SKM-1 treated with dmso at 0.1 percent for 144 hours (cell line): ENCODE data around the gene TMEM220.
A peak's percentile ranks its signal among the peaks of the same experiment; 100 is the strongest.
"Not testable (repeated sequence)": the region's sequence is repeated elsewhere in the genome, so short reads cannot be mapped to it uniquely, and the experiment has no call there.

Experiments
- DNase-seq: peaks from one replicate; lab custom pipeline; 2025; ENCODE audit not compliant: unreplicated experiment; lab: John Stamatoyannopoulos, UW

TMEM220 gene

DNA sequence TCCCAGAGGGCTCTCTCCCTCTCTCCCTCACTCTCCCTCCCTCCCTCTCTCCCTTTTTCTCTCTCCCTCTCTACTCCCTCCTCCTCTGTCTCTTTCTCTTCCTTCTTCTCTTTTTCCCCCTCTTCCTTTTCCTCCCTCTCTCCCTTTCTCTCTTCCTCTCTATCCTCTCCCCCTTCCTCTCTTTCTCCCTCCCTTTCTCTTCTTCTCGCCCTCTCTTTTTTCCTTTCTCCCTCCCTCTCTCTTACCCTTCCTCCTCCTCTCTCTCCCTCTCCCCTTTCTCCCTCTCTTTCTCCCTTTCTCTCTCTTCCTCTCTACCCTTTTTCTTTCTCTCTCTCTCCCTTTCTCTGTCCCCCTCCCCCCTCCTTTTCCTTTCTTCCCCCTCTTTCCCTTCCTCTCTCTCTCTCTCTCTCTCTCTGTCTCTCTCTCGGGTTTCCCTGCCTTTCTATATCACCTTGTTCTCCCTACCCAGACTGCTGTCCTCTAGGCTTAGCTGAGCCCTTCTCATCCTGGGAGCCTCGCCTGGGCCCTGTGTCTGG is 25.8 kb upstream of the TMEM220 start:
- no peak for DNase-seq

DNA sequence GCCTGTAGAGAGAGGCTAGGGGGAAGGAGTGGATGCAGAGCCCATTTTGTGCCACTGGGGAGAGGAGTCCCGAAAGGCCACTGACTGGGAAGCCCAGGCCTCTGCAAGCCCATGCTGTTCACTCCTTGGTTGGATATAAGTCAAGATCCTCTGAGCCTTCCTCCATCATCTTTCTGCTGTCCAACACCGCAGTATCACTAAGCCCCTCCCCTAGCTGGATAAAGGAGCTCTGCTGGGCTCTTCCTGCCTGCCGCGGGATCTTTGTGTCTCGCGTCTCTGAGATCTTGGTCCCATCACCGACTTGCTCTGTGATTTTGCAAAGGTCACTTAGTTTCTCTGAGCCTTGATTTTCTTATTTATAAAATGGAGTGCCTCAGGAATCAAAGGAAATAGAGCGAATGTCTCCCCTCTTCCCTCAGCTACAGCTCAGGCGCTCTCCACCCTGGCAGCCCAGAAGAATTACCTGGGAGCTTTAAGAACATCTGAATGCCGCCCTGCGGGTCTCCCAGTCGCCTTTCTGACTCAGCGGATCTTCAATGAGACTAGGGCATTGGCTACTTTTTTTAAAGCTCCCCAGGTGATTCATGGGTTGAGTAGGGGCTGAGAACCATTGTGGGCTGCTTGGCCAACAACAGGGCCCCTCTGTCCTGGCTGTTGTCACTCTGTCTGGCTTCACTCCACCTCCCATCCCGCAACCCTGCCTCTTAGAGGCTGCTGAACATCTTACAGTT is 25.2 kb upstream of the TMEM220 start:
- no peak for DNase-seq

DNA sequence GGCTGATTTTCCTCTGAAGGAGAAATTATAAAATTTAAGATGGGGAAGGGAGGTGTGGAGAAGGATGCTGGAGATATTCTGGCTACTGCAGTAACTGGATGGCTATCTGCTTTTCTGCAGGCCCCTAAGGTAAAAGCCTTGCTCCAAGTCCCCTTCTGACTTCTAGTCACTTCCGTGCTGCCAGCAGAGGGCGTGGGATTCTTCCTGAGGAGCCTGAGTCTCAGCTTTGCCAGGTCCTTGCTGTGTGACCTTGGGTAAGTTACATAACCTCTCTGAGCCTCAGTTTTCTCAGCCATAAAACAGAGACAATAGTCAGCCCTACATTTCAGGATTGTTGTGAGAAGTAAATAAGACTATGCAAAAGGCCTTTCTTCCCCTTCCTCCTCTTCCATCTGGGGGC is 24.3 kb upstream of the TMEM220 start:
- DNase-seq, result no peak

DNA sequence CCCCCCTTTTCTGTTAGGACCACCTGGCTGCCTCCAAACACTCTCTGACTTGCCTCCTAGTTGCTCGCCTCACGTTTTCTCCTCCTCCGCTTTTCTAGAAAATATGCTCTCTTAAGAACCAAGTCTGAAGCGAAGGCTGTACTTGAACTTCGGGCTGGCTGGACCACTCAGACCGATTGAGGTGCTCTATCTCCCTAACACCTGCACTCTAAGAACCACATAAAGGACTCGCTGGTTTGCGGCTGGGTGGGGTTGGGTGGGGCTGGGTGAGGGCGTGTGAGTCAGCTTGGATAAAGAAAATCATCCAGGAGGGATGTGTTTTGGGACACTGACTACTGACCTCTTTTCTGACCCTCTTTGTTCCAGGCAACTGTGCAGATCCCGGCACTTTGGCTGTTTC is 22.9 kb upstream of the TMEM220 start:
- no peak for DNase-seq

DNA sequence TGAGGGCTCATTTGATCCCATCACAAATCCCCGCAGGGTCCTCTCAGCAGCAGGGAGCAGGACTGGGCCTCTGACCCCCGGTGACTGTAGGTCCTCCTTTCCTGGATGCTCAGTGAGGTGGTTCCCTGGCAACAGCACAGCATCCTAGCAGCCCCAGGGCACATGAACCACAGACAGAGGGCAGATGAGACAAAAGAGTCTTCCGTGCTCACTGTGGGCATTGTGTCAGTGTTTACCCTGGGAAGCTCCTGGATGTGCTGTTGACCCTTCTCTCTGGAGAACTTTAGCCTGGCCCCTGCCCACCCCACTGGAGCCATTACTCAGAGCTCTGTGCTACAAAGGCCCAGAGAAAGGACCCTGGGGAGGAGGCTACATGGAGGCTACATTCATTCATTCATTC is 21.7 kb upstream of the TMEM220 start:
- no peak for DNase-seq

DNA sequence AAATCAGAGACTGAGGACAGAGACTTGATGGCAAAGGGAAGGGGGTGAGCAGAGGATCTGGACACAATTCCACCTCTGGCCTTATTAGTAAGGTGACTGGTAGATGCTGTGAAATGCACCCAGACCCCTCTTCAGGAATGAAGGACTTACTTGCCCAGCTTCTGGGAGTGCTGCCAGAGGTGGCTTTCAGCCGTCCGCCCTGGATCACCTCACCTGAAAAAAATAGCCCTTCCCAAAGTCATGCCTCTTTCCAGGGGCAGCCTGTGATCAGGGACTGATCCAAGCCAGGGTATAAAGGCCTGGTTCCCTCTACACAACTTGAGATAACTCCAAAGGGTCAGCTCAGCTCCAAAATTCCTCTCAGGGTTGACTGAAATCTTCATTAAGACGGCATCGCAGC is 20.4 kb upstream of the TMEM220 start:
- no peak for DNase-seq

DNA sequence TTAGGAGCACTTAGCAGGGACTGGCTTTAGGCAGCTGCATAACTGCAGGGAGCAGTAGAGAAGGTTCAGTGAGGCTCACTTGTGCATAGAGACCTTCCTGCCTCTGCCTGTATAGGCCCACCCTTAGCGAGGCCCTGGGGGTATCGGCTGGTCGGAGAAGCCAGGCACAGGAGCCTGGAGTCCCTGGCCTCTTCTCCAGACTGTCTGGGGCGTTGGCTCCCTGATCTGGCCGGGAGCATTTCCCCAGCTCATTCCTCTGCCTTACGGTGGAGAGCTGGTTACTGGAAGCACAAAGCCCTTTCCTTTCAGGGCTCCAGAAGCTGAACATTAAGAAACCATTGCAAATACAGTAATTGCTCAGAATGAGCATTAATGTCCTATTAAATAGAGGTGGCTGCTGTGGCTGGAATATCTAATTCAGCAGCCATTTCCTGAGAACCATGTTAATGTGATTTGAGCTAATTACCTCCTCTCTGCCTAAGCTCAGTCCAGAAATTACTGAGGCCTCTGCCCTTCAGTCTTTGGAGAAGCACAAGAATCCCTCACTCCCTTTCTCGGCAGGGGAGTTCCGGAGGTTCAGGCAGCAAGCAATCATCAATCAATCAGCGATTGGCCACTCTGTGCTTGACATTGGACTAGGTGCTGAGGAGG is 18.8 kb upstream of the TMEM220 start:
- DNase-seq, result no peak

DNA sequence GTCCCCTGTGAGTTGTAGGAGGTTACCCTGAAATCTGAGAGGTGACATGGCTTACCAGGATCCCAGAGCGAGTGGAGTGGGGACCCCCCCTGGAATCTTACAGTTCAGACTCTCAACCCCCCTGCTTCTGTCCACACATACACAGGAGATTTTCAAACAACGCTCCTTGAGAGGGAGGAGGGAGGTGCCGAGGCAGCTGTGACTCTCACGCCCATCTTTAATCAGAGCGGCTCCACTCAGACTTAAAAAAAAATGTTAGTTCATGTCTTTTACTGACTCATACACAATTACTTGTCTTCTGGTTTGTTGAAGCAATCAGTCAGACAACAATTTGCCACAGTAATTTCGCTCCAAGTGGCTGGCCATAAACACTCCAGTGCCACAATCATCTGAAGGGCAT is 15.4 kb upstream of the TMEM220 start:
- no peak for DNase-seq

DNA sequence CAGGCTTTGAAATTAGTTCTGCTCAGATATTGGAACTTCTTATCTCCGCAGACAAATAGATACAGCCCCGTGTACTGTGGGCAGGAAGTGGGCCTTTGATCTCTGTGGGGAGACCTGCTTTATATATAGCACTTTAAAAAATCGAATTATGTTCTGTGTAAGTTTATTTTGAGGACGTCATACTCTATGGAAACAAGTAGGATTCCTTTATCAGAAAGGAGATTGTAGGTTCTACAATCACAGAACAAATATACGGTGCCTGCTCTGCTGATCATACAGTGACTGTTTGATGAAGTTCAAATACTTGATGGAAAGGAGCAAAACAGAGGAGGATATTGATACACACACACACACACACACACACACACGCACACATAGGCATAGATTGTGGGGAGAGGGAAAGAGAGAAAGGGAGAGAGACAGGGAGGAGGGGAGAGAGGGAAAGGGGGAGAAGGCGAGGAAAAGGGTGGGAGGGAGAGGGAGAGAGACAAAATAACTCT is 14.7 kb upstream of the TMEM220 start:
- DNase-seq, result no peak

DNA sequence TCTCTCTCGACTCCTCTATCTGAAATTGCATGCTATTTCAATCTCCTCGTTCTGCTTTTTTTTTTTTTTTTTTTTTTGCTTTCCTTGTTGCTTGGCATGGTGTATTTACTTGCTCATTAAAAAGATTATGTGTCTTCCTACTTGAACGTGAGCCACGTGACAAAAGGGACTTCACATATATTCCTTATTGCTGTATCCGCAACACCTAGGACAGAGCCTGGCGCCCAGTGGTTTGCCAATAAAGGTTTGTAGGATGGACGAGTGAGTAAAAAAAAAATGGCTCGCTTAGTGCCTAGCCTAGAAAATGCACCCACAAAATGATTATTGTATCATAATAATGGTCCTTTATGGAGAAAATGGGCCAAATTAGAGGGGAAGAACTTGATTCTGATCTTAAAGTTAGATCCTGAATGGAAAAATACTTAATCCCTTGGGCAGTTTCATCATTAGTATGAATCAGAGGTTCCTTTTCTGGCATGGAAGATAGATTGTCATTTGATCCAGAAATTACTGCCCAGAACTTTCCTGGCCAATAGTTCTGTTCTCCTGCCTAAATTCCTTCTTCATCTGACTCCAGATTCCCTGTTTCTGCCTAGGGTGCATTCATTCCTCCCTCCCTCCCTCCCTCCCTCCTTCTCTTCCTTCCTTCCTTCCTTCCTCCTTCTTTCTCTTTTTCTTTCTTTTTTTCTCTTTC is 13.6 kb upstream of the TMEM220 start:
- DNase-seq, result no peak

DNA sequence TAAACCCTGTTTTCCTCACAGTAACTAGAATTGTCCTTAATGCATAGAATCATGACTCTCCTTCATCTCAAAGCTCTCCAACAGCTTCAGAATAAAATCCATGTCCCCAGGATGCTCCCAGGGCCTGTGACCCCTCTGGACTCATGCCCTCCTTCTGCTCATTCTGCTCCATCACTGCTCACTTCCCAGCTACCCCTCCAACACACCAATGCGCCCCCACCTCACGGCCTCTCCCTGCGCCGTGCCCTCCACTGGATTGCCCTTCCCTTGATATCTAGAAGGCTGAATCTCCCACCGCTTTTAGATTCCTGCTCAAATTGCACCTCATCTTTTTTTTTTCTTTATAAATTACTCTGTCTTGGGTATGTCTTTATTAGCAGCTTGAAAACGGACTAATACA is 12.6 kb upstream of the TMEM220 start:
- DNase-seq, result no peak

DNA sequence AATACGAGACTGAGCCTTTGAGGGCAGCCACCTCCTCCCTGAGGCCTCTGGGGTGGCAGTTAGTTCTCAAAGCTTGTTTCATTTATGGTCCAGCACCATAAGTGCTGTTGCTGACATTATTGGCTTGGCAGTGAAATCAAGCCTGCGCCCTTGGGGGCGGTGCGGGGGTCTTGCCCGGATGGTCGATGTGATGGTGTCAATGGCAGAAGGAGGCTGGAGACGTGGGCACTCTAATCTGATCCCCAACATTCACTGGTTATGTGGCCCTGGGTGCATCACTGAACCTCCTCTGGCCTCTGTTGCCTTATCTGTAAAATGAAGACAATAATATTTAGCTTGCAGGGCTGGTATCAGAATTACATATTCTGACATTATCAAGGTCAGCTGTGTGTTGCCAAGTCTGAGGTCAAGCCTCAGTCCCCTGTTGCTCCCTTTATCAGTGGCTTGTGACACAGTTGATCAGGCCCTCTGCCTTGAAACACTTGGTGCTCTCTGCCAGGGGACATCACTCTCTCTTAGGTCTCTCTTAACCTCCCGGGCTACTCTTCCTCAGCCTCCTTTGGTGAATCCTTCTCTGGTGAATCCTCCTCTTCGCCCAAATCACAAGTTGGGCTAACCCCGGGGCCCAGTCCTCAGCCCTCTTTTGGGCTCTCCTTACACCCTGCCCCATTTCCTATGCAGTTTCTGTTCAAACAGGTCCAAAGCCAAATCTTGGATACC is 11.8 kb upstream of the TMEM220 start:
- DNase-seq, result no peak

DNA sequence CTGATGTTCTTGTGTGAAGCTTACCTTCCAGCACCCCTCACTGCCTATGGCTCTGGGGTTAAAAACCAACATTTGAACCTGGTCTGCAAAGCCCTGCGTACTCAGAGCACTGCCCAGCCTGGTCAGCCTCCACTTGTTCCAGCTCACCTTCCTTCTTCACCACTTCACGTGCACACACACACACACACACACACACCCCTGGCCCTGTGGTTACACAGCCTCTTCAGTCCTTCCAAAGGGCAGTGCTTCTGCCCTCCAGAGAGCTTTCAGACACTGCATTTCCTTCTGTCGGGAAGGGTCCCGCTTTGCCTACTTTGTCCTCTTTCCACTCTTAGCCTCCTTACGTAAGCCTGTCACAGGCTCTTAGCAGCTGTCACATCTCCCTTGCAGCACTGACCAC is 9.6 kb upstream of the TMEM220 start:
- DNase-seq, result no peak

DNA sequence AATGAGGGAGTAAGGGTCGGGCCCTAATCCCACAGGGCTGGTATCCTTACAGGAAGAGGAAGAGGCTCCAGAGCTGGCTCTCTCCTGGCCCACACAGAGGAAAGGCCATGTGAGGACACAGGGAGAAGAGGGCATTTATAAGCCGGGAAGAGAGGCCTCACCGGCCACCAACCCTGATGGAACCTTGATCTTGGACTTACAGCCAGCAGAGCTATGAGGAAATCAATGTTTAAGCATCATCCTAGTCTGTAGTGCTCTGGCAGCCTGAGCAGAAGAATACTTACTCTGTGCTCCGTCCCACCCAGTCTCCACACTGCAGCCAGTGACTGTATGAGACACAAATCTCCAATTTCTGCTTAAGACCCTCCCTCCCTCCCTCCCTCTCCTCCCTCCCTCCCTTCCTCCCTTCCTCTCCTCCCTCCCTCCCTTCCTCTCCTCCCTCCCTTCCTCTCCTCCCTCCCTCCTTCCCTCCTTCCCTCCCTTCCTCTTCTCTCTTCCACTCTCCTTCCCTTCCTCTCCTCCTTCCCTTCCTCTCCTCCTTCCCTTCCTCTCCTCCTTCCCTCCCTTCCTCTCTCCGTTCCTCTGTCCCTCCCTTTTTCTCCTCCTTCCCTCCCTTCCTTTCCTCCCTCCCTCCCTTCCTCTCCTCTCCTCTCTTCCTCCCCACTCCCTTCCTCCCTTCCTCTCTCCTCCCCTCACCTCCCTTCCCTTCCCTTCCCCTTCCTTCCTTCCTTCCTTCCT is 8.9 kb upstream of the TMEM220 start:
- no peak for DNase-seq

DNA sequence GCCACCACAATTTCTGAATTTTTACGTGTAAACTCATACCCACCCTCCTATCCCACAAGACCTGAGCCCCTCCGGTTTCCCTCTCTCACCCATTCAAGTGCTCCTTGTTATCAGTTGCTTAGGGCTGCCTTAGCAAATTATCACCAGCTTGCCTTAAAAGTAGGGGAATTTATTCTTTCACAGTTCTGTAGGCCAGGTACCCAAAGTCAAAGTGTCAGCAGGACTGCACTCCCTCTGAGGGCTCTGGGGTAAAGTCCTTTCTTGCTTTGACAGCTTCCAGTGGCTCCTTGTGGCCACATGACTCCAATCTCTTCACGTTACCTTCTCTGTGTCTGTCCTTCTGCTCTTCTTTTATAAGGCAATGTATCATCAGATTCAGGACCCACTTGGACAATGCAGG is 7.9 kb upstream of the TMEM220 start:
- no peak for DNase-seq

DNA sequence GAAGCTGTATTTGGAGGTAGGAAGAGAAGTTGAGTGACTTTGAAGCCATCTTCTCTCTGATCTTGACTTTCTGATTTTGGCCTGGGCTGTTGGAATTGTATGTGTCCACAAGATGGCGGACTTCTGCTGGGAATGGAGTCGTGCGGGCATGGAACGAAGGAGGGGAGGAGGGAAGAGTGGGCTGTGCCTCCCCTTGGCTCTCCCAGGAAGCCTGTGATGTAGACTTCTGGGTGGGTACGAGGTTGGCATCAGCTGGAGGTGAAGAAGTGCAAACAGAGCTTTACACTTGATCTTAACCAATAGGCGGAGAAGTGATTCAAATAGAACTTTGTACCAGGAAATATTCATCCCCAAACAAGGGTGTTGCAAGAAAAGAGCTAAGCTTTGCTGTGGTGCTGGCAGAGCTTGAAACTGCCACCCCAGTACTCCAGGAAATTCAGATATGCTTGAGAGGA is 7.4 kb upstream of the TMEM220 start:
- DNase-seq, result peak; percentile 1

DNA sequence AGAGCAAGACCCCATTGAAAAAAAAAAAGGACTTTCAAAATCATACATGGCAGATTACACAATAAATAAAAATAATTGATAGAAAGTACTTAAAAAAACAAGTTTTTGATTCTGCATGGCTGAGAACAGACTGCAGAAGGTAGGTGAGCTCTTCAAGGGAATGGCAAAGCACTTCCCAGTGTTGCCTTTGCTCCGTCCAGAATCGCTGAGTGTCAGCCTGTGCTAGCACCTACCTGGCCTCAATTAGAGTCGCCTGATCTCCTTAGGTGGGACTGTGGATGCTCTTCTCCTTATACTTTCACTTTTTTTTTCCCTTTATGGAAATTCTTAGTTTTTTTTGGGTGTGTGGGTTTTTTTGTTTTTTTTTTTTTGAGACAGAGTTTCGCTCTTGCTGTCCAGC is 6.0 kb upstream of the TMEM220 start:
- no peak for DNase-seq

DNA sequence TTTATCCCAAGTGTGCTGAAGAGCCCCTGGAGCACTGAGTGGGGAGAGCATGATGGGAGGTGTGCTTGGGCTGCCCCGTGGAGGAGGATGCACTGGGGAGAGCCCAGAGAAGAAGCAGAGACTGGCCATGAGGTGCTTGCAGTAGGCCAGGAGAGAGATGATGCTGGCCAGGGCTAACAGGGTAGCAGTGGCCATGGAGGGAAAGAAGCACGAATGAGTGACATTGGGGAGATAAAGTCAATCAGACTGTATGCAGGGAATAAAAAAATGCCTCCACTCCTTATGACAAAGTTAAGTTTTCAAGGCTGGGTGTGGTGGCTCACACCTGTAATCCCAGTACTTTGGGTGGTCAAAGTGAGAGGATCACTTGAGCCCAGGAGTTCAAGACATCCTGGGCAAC is 5.4 kb upstream of the TMEM220 start:
- no peak for DNase-seq

DNA sequence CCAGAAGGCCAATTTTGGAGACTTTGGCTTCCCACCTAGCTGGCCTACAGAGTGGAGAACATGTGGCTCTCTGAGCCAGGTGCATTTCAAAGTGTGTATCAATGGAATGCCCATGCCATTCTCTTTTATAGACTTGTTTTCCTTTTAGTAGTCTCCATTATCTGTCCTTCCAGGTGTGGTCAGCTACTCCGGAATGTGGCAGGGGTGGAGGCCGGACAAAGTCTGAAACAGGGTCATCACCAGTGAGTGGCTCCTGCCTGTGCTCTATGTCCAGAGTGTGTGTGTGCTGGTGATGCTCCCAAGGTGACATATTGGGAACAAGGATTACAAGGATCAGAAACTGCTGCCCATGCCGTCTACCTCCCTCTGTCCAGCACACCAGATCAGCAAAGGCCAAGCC is 3.8 kb upstream of the TMEM220 start:
- DNase-seq, result no peak

DNA sequence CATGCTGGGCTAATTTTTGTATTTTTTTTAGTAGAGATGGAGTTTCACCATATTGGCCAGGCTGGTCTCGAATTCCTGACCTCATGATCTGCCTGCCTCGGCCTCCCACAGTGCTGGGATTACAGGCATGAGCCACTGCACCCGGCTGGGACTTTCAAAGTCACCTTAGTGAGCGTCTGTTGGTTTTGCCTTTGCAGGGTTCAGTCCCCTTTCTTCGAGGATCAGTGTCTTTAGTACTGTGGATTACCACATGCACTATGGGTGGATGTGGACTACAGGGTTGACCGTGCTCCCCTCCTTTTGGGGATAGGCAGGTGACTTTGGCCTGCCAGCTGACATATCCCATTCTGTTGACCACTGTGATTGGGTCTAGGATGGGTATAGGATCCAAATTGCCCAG is 2.3 kb upstream of the TMEM220 start:
- DNase-seq, result not testable (repeated sequence)
